Esophagus squamous epithelium (tissue), 4 donors: ENCODE measurements around the gene ZNF579.

ENCODE experiments used
- CTCF ChIP-seq, 6 experiments: fragments of 450-650 bp in 4 of 6; fragments of 200-600 bp in 2 of 6; sonication (generic) in 2 of 6; IDR thresholded peaks; one replicate each; pipeline ENCODE4 v1.5.1; 2016 to 2019; ENCODE audit warnings: antibody characterized with exemption in 6 of 6, mild to moderate bottlenecking in 4 of 6, moderate library complexity in 4 of 6
- POLR2A ChIP-seq, 4 donors: fragments of 450-650 bp; IDR thresholded peaks; one replicate each; pipeline ENCODE4 v1.6.1; 2017; ENCODE audit warnings: antibody characterized with exemption in 4 of 4, mild to moderate bottlenecking in 4 of 4, moderate library complexity in 3 of 4

- TF ChIP-seq CTCF (IDR thresholded peaks at IDR 0.05) (no peak), POLR2A (IDR thresholded peaks at IDR 0.05) (no peak)
Observed at GRCh38 chr19:55536951-55537740, 43.5 kb downstream of the ZNF579 start, which contains the start of gene SBK2.
